HG03432 (cell line): Measurements from ENCODE around the gene OR5H2.
A peak's percentile ranks its signal among the peaks of the same experiment; 100 is the strongest.
"Not testable (repeated sequence)": the region's sequence is repeated elsewhere in the genome, so short reads cannot be mapped to it uniquely, and the experiment has no call there.

Source experiments
- ATAC-seq: cut with Tn5 transposase; IDR thresholded peaks from one replicate; pipeline ENCODE4 v1.9.1; 2021; ENCODE audit warnings: mild to moderate bottlenecking, moderate library complexity; ENCODE audit not compliant: unreplicated experiment

The OR5H2 gene

DNA sequence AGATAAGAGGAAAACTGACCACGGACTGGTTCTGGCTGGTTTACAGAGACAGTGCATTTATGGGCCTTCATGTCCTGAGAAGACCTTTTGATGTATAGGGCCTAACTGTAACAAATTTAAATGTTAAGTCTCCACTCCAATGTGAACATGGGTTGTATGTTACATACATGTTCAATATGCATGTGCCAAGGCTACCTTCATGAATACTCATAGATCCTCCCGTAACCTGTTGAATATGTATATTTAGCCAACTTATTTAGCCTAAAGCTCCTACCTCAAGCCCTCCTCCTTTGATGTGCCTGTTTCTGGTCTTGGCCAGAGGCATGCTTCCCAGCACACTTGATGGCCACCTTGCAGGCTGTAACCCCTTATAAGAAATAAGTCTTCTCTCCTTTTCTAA is at the start of gene OR5H2:
Gene OR5H2 (plus strand): TSS at position 301 of the 400 bp plus-strand sequence. CDS start 398 bp downstream, outside the sequence.
- ATAC-seq = no peak

DNA sequence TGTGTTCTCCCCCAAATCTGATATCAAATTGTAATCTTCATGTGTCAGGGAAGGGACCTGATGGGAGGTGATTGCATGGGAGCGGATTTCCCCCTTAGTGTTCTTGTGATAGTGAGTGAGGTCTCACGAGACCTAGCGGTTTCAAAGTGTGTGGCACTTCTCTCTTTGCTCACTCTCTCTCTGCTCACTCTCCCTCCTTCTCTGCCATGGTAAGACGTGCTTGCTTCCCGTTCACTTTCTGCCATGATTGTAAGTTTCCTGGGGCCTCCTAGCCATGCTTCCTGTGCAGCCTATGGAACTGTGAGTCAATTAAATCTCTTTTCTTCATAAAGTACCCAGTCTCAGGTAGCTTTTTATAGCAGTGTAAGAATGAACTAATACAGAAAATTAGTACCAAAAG is 48.8 kb upstream of the OR5H2 start:
- peak; percentile 68 for ATAC-seq

DNA sequence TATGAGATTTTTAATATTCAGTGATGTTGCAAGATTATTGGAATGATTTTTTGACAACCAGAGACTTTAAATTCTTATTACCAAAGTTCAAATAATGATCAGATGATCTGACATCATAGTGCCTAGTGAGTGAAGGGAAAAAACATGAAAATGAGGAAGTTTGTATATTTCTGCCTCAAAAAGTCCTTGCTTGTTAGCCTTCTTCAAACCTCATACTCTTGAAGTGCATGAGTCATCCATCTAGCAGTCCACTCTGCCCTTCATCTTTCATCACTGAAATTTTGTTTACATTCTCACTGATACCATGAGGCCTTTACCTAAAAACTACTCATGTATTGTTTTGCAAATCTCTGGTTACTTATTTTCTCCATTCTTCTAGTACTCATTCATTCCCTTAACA is 42.2 kb upstream of the OR5H2 start:
- peak; percentile 72 for ATAC-seq

DNA sequence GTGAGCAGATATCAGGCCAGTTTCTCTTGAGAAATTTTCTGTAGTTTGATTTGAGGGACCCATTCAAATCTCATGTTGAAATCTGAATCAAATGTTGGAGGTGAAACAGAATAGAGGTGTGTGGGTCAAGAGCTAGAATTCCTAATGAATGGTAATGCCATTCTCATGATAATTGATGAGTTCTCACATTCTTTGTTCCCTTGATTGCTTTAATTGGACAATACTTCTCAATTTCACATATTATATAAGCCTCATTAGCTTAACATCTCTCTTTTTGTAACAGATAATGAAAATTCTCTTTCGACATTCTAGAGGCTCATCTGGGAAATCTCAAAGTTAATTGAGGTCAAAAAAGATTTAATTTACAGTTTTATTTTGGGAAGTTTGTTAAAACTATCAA is 40.1 kb upstream of the OR5H2 start:
- no peak for ATAC-seq

DNA sequence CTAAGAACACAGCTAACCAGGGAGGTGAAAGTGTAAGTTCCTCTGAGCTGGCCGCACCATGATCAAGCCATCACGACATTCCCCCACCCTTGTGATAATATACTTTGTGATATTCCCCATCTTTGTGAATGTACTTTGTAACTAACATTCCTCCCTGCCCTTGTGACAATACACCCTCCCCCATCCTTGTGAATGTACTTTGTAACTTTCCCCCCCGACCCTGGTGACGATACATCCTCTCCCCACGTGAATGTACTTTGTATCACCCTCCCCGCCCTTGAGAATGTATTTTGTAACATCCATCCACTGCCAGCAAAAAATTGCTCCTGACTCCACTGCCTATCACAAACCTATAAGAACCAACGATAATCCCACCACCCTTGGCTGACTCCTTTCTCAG is 38.5 kb upstream of the OR5H2 start:
- ATAC-seq = no peak

DNA sequence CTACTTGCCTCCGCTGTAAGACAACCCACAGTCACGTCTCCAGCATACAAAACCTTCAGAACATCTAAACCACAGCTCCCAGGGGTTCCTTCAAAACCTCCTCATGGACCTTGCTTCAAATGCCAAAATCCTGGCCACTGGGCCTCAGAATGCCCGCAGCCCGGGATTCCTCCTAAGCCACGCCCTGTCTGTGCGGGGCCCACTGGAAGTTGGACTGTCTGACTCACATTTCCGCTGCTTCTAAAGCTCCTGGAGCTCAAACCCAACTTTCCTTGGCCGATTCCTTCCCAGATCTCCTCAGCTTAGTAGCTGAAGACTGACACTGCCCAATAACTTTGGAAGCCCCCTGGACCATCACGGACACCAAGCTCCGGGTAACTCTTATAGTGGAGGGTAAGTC is 36.2 kb upstream of the OR5H2 start:
- ATAC-seq = no peak

DNA sequence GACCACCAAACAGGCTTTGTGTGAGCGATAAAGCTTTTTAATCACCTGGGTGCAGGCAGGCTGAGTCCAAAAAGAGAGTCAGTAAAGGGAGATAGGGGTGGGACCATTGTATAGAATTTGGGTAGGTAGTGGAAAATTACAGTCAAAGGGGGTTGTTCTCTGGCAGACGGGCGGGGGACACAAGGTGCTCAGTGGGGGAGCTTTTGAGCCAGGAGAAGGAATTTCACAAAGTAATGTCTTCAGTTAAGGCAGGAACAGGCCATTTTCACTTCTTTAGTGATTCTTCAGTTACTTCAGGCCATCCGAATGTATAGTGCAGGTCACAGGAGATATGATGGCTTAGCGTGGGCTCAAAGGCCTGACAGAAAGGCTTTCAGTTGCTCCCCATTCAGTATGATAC is 26.3 kb upstream of the OR5H2 start:
- ATAC-seq = not testable (repeated sequence)

DNA sequence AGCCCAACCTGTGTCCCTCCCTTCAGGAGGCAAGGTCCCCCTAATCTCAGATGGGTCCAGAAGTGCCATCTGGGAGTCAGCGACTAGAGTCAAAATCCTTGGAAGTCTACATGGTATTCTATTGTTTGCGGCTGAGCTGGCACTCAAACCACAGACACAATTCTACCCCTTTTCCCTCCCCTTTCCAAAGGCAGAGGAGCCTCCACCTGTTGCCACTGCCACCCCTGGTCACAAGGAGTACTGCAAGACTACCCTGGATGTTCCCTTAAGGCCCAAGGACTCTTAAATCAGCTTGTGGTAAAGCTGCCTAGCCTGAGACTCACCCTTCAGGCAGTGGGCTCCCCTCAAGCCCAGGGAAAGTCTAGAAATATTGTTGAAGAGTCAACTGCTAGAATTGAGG is 22.6 kb upstream of the OR5H2 start:
- no peak for ATAC-seq

DNA sequence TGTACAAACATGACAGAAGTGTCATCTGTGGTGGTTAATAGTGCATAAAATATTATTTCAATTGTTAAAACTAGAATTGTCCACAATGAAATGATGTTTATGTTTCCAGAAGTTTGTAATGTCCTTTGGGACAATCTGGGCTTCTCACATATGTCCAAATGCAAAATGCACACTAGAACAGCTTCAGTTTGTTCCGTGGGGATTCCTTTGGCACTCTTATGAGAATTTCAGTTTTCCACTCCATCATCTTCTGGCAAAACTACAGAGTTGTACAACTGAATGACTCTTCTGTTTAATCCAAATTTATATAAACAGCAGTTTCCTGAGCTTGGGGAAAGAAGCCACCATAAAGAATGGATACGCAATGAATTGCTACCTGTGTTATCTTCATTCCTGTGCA is 20.3 kb upstream of the OR5H2 start:
- no peak for ATAC-seq

DNA sequence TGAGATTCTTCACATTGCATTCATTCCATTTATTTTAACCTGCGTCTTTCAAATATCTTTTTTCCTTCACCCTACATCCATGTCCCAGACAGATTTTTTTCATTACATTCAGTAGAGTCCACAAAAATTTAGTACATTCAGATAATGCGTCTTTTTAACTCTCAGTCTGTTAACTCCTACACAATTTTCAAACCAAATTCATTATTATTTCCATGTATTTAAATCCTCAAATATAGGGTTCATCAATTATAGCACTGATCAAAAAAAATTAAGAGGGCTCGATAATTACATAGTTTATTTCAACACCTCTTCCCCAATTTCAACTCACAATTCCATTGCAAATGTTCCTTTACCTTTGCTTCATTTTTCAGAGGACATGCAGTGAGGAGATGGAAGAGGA is 18.4 kb upstream of the OR5H2 start, which contains the start of gene OR5H6:
Gene OR5H6 (plus strand): TSS at position 301 of the 400 bp plus-strand sequence. CDS start 89 bp downstream, at position 390.
- ATAC-seq = no peak

DNA sequence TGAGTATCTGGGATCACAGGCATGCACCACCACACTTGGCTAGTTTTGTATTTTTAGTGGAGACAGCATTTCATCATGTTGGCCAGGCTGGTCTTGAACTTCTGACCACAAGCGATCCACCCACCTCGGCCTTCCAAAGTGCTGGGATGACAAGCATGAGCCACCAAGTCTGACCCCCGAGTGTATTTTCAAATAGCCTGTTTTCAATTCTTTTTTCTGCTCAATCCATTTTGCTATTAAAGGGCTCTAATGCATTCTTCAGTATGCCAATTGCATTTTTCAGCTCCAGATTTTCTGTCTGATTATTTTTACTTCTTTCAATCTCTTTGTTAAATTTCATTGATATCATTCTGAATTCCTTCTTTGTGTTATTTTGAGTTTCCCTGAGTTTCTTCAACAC is 12.5 kb upstream of the OR5H2 start:
- no peak for ATAC-seq

DNA sequence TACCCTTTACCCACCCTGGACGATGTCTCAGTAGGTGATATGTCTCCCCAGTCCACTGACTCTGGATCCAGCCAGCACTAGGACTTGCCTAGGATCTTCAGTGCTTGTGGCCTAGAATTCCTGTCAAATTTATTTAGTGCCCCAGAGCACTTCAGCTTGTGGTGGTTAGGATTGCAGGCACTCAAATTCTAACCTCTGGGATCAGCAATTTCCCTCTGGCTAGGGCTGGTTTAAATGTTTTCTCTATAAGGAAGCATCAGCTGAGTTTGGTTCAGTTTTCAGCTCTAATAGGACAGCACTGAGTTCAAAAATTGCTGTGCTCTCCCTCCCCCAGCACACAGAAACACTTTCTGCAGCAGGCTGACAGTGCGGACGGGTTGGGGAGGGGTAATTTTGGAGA is 10.2 kb upstream of the OR5H2 start:
- no peak for ATAC-seq

DNA sequence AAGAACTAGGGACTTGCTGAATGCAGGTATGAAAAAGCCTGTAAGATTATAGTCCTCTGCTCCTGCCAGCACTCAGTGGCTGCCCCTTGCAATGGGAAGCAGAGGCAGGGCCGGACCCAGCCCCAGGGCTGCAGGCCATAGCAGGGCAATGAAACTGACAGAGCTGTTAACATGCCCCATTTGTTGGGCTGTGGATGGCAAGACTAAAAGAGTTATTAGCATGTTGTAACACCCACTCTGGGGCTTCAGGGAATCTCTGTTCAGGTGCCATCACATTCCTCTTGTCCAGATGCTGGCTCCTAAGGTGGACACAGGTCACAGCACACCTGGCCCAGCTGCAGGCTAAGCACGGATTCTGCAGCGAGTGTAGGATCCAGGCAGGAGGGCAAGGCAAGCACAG is 7.4 kb upstream of the OR5H2 start:
- no peak for ATAC-seq

DNA sequence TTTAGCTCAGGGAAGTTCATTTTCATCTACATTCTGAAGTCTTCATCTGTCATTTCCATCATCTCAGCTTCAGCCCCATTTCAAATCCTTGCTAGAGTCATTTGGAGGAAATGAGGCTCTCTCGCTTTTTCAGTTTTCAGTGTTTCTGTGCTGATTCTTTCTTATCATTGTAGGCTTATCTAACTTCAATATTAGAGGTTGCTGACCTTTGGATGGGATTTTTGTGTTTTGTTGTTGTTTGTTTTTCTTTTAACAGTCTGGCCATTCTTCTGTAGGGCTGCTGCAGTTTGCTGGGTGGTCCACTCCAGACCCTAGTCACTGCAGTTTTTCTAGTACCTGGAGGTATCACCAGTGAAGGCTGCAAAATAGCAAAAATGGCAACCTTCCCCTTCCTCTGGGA is 8.6 kb downstream of the OR5H2 start:
- ATAC-seq = no peak

DNA sequence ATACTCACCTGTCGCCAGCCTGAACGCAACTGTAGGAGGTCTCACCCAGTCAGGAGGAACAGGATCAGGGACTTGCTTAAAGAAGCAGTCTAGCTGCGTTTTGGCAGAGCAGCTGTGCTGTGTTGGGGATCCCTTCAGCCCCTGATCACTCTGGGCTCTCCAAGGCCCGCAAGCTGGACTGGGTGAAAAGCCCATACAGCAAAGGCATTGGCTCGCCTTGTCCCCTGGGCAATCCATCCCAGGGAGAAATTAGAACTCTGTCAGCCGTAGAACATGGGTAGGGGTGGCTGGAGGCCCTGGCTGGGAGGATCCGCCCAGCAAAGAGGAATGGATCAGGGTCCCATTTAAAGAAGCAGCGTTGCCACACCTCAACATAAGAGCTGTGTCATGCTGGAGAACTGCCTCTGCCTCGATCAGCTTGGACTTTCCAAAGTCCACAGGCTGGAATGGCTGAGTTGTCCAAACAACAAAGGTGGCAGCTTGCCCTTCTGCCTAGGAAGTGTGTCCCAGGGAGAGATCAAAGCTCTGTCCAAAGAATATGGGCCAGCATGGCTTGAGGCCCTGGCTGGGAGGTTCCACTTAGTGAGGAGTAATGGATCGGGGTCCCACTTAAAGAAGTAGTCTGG is 9.1 kb downstream of the OR5H2 start:
- no peak for ATAC-seq

DNA sequence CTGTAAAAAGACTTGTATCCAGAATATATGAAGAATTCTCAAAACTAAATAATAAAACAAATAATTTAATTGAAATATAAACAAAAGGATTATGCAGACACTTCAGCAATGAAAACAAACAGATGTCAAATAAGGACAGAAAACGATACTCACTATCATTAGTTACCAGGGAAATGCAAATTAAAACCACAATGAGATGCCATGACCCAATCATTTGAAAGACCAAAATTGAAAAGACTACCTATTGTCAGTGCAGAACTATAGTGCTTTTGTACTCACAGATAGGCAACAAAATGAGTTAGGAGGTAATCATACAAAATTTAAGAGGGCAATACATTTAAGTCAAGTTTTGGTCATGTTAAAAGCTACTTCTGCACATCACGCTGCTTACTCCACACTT is 39.8 kb downstream of the OR5H2 start:
- peak; percentile 36 for ATAC-seq

DNA sequence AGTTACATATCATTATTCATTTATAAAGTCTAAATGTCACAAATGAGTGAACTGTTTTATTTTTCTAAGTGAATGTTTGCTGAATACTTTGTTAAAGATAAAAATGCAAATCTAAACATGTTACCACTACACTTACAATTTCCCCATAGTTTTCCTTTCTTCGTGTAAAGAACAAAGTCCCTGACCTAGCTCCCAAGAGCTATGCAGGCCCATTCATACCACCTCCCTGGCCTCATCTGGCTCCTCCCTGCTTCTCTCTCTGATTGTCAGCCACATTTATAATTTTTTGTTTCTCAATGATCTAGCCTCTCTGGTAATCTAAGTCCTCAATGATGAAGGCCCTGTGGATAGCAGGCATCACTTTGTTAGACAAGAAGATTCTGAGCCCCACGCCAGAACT is 40.4 kb downstream of the OR5H2 start:
- ATAC-seq = no peak

DNA sequence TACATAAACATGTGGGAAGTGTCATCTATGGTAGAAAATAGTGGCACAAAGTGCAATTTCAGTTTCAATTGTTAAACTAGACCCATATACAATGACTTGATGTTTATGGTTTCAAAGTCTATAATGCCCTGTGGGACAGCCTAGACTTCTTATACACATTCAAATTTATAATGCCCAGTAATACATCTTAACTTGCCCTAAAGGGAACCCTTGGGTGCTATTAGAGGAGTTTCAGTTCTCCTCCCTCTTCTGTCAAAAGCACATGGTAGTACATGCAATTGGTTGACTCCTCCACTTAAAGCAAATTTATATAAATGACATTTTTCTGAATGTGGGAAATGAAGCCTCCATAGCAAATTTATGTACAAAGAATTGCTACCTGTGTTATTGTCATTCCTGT is 41.1 kb downstream of the OR5H2 start:
- no peak for ATAC-seq

DNA sequence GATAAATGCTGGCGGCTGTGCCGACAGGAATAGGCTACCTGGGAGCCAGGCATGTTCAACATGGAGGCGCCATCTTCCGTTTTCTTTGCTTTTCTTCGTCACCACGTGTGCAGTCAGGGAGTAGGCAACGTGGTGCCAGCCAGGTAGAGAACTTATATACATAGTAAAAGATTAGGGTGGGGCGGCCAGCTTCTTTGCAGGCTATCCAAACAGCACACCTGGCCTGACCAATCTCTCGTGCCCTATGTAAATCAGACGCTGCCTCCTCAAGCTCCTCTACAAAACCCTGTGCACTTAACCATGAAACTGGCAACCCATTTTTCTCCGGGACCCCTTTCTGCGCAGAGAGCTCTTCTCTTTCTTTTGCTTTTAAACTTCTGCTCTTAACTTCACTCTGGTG is 42.8 kb downstream of the OR5H2 start:
- ATAC-seq = no peak

DNA sequence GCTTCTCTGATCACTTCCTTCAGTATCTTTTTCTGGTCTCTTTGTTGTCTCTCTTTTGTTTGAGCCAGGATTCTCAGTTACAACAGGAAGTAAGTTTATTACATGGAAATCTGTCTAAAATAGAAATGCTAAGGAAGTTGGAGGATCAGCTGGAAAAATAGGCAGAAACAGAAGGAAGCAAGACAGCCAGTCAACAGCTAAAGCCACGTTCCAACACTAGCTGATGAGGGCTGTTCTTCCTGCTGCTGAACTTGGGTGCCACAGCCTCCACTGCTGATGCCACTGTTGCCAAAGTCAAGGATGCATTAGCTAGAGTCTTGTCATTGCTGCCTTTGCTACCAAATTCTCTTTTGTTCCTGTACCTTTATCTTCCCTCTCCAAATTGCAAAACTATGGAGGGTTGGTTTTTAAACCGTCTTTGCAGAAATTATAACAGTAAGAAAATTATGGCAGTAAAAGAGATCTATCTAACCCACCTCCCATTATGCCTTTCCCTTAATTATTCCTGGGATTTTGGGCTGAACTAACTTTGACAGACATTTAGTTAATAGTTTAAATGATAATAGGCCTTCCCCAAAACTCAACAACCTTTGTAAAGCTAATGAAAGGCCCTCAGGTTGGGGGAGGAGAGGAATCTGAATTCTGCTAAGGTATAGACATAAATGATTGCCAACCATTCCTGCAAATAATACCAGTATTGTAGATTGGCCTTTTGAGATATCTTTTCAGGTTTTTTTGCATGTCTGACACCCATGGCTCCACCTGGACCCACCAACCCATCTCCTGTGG is 44.0 kb downstream of the OR5H2 start:
- ATAC-seq = no peak

DNA sequence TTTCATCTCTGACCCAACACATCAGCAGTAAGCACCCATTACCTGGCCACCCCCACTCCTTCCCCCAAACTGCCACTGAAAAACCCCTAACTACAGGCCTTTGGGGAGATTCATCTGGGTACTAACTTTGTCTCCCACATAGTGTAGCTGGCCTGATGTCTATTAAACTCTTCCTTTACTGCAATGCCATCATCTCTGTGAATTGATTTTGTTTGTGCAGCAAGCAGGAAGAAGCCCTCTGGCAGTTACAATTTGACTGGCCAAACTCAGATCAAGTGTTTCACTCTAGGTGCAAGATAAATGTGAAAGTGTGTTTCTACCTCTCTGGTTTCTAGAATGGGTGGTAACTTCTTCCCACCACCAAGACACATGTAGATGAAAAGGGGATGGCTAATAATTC is 44.6 kb downstream of the OR5H2 start:
- peak; percentile 63 for ATAC-seq

DNA sequence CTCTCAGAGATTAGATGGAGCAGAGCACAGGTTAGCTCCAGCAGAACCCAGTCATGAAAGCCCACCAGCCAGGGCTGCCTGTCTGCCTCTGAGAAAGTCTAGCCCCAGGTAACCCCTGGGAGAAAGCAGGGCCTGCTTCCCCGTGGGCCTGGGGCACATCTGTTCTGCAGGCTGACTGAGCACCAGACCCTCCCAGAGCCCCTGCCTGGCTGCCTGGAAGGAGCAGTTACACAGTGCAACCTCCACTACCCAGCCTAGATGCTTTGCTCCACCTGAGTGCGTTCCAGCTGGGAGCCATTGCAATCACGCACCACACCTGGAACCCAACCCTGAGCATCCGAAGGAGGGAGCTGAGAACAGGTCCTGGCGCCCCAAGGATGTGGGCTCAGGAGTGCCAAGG is 46.6 kb downstream of the OR5H2 start:
- no peak for ATAC-seq
